ENCODE results near the gene TBC1D5.

- TF ChIP-seq EZH2 (IDR thresholded peaks at IDR 0.05) (no peak), POLR2AphosphoS5 (IDR thresholded peaks at IDR 0.05; ENCODE audit: borderline replicate concordance, low read depth, low read length) (no peak), FOXP2 (optimal IDR thresholded peaks at IDR 0.05; ENCODE audit: control extremely low read depth, extremely low read length, insufficient read depth) (no peak)
Observed at GRCh38 chr3:17782751-17783150, 40.3 kb upstream of the TBC1D5 start.
